GM19025 (cell line): ENCODE data around the gene CEMIP.

Experiments used
- ATAC-seq: cut with Tn5 transposase; IDR thresholded peaks from one replicate; pipeline ENCODE4 v1.9.1; 2021; ENCODE audit warnings: mild to moderate bottlenecking, low read depth, moderate library complexity; ENCODE audit not compliant: unreplicated experiment

Gene CEMIP

GRCh38 chr15:80966431-80967197 is 187.4 kb downstream of the CEMIP start:
- ATAC-seq = no peak

- ATAC-seq = no peak
Observed at GRCh38 chr15:80967451-80967850, 188.3 kb downstream of the CEMIP start.

- ATAC-seq = no peak
Observed at GRCh38 chr15:80967991-80968510, 188.9 kb downstream of the CEMIP start.

- ATAC-seq = no peak
Observed at GRCh38 chr15:80969316-80969715, 190.1 kb downstream of the CEMIP start.

- no peak for ATAC-seq
Observed at GRCh38 chr15:80970018-80970657, 191.0 kb downstream of the CEMIP start.

- ATAC-seq = no peak
Observed at GRCh38 chr15:80970658-80971057, 191.5 kb downstream of the CEMIP start.

GRCh38 chr15:80971143-80971542 is 192.0 kb downstream of the CEMIP start:
- no peak for ATAC-seq

GRCh38 chr15:80972276-80972675 is 193.1 kb downstream of the CEMIP start:
- no peak for ATAC-seq

- no peak for ATAC-seq
Observed at GRCh38 chr15:80974914-80975313, 195.7 kb downstream of the CEMIP start.

- no peak for ATAC-seq
Observed at GRCh38 chr15:80976851-80977250, 197.7 kb downstream of the CEMIP start.

- no peak for ATAC-seq
Observed at GRCh38 chr15:80977627-80978036, 198.5 kb downstream of the CEMIP start.

- ATAC-seq = no peak
Observed at GRCh38 chr15:80978685-80979329, 199.6 kb downstream of the CEMIP start.

GRCh38 chr15:80979538-80980200 is 200.5 kb downstream of the CEMIP start:
- ATAC-seq = no peak

- no peak for ATAC-seq
Observed at GRCh38 chr15:80982205-80982604, 203.0 kb downstream of the CEMIP start.

- no peak for ATAC-seq
Observed at GRCh38 chr15:80982839-80983238, 203.7 kb downstream of the CEMIP start.

- no peak for ATAC-seq
Observed at GRCh38 chr15:80984856-80985255, 205.7 kb downstream of the CEMIP start.

GRCh38 chr15:80985981-80986380 is 206.8 kb downstream of the CEMIP start:
- no peak for ATAC-seq

- ATAC-seq = no peak
Observed at GRCh38 chr15:80986487-80986886, 207.3 kb downstream of the CEMIP start.

- no peak for ATAC-seq
Observed at GRCh38 chr15:80988148-80988796, 209.1 kb downstream of the CEMIP start.

- no peak for ATAC-seq
Observed at GRCh38 chr15:80989081-80989517, 209.9 kb downstream of the CEMIP start.
